GM18951 (cell line): Measurements from ENCODE around the gene EMD.

Experiments used
- POLR2A ChIP-seq: IDR thresholded peaks from 4 replicates; pipeline ENCODE4 v1.6.1; 2011; ENCODE audit warnings: mild to moderate bottlenecking; ENCODE audit not compliant: insufficient read length, insufficient read depth; ENCODE audit errors: extremely low read depth
- in situ Hi-C: fragments of 300-500 bp; cut with MboI; formaldehyde crosslinking; loops from one replicate; pipeline ENCODE4 v1.12.0; 2022; ENCODE audit warnings: low sequenced_read_pairs, mixed read lengths, inconsistent platforms; ENCODE audit not compliant: unreplicated experiment

The EMD gene

DNA sequence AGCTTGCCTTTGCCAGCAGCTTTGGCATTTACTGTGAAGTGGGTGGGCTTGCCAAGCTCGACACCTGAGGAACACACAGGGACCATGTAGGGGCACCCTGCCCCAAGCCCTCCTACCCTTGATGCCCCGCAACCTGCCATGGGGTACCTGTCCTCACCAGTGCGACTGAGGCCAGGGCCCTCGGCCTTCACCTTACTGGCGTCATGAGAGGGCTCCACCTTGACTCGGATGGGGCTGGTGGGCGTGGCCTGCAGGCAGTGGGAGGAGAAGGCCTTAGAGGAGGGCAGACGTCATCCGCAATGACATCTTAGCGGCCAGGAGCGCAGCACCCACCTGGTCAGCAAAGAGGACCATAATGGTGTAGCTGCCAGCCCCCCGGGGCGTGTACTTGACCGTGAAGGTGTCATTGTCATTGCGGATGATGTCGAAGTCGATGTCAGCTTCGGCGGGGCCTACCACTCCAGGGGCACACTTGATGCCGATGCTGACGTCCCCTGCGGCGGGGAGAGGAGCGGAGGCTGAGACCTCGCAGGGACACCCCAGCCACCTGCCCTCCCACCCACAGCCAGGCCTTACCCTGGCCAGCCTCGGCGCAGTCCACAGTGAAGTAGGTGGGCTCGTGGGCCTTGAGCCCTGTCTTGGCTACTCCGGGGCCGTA is 16.9 kb upstream of the EMD start:
- in situ Hi-C loops, result no loop called here
- peak; percentile 1 for TF ChIP-seq POLR2A

- in situ Hi-C loops, result no loop called here
- TF ChIP-seq POLR2A, result no peak
Observed at GRCh38 chrX:154363706-154364439, 15.2 kb upstream of the EMD start.

GRCh38 chrX:154365052-154365600 is 14.0 kb upstream of the EMD start:
- in situ Hi-C loops, result no loop called here
- TF ChIP-seq POLR2A, result no peak

GRCh38 chrX:154365997-154366665 is 13.0 kb upstream of the EMD start:
- in situ Hi-C loops, result no loop called here
- TF ChIP-seq POLR2A, result no peak

DNA sequence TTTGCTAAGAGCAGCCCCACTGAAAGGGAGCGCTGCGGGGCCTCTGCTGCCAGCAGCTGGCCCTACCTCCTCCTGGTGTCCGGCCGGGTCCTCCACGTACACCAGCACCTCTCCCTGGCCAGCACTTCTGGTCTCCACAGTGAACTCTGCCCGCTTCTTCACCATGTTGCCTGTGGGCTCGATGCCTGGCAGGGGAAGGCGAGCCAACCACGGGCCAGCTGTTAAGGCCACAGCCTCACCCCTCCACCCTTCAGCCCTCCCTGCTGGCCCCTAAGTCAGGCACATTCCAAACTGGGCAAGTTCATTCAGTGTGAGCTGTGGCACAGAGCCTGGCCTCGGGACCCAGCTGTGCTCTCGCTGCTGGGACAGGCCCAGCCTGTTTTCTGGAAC is 12.4 kb upstream of the EMD start:
- TF ChIP-seq POLR2A, result no peak
- in situ Hi-C loops, result no loop called here

- in situ Hi-C loops, result no loop called here
- peak; percentile 6 for TF ChIP-seq POLR2A
Observed at GRCh38 chrX:154367474-154368308, 11.4 kb upstream of the EMD start.

DNA sequence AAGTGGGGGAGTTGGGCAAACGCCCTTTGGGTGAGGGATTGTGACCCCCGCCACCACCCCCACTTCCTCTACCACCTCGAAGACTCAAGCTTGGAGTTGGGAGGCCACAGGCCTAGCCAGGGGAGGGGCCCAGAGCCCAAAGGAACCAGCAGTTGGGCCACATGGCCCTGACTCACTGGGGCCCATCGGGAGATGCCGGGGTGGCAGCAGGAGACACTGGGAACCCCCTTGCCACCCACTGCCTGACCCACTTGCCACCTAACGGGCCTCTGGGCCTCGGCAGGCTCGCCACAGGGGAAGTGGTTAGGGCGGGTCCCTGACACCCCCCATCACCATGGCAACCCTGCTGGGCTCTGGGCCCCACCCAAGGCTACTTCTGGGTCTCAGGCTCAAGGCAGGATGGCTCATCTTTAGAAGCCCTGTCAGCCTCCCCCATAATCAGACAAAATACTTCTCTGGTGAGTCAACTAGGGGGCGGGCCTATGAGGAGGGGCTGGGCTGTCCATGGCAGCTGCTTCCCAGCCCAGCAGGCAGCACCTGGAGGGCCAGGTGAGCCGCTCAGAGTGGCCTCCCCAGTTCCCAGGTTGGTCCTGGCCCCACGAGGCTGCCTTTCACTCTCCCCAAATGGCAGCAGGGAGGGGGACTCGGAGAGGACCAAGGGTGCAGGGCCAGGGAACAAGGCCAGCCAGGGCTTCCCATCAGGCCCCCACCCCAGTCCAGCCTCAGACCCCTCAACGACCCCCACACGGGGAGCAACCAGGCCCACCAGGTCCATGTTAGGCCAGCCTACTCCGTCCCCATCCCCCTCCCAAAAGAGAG is 10.3 kb upstream of the EMD start:
- peak; percentile 32 for TF ChIP-seq POLR2A
- in situ Hi-C loops, result no loop called here

DNA sequence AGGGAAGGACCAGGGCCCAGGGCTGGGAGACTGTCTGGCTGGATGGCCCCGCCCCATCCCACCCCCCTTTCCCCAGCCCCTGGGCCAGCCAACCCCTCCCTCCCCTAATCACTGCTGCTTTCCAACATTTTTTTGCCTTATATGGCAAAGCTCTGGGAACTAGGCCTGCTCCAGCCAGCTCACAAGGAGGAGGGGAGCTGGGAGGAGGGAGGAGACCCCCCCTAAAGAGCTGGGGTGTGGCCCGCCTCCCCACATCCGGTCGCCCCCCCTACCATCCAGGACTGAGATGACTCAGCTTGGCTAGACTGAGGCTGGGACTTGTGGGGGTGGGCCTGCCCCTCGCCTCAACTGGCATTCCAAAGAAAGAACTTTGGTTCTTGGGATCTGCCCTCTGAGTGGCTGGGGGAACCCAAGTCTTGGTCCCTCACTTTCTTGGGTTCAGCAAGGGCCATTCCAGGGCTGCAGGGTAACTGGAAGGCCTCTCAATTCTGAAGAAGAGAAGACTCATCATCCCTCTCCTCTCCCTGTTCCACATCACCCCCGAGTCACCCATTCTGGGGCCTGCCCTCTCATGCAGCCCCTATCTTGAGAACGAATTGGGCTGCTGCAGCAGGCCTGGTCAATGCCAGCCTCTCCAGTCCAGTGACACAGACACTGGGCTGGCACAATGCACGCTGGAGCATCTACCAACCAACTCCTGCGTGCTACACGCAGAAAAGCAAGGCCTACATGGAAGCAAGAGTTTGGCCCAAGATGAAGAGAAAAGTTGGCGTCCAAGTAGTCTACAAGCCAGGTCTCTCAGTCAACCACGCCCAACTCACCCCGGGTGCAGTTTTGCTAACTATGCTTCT is 9.4 kb upstream of the EMD start:
- no peak for TF ChIP-seq POLR2A
- in situ Hi-C loops, result no loop called here

- in situ Hi-C loops, result no loop called here
- no peak for TF ChIP-seq POLR2A
Observed at GRCh38 chrX:154370300-154371016, 8.6 kb upstream of the EMD start.

GRCh38 chrX:154371017-154371788 is 7.9 kb upstream of the EMD start:
- in situ Hi-C loops, result no loop called here
- TF ChIP-seq POLR2A, result peak; percentile 99
